Spleen (tissue), 11 donors: ENCODE results near the gene PRR14. TPM values are rescaled to one million over a fixed set of nuclear protein-coding genes. Genes with fewer than 3 reads are reported as not detected.

Experiments
- DNase-seq: peaks from one replicate; pipeline ENCODE4 v3.0.0-alpha.2; 2020
- H3K27ac ChIP-seq, 8 donors: fragments of 200-600 bp; sonication (generic) in 7 of 8; 1 replicate in 4 of 8; 2 replicates in 4 of 8; pipeline versions ENCODE4 v1.5.0 to v1.8.0; 2016 to 2021; ENCODE audit warnings: inconsistent platforms in 4 of 8, mild to moderate bottlenecking in 4 of 8, moderate library complexity in 1 of 8
- H3K27me3 ChIP-seq, 7 donors: fragments of 200-600 bp; sonication (generic) in 6 of 7; replicated peaks in 1 of 7; 1 replicate in 4 of 7; 2 replicates in 3 of 7; pipeline versions ENCODE4 v1.5.0 to v1.8.0; 2016 to 2021; ENCODE audit warnings: inconsistent platforms in 3 of 7, mild to moderate bottlenecking in 1 of 7
- H3K36me3 ChIP-seq, 6 donors: fragments of 200-600 bp; sonication (generic) in 5 of 6; 1 replicate in 4 of 6; 2 replicates in 2 of 6; pipeline versions ENCODE4 v1.5.0 to v1.8.0; 2016 to 2021; ENCODE audit warnings: inconsistent platforms in 2 of 6
- H3K4me1 ChIP-seq, 6 donors: fragments of 200-600 bp; sonication (generic) in 5 of 6; 1 replicate in 3 of 6; 2 replicates in 3 of 6; pipeline versions ENCODE4 v1.5.0 to v1.8.0; 2016 to 2021; ENCODE audit warnings: inconsistent platforms in 3 of 6
- H3K4me3 ChIP-seq, 8 donors: fragments of 200-600 bp; sonication (generic) in 7 of 8; 1 replicate in 4 of 8; 2 replicates in 4 of 8; pipeline versions ENCODE4 v1.5.0 to v1.8.0; 2016 to 2021; ENCODE audit warnings: inconsistent platforms in 4 of 8, mild to moderate bottlenecking in 4 of 8, moderate library complexity in 2 of 8
- H3K9me3 ChIP-seq, 8 donors: fragments of 200-600 bp; sonication (generic) in 7 of 8; 1 replicate in 4 of 8; 2 replicates in 4 of 8; pipeline versions ENCODE4 v1.5.0 to v1.8.0; 2016 to 2021; ENCODE audit warnings: inconsistent platforms in 4 of 8
- CTCF ChIP-seq, 11 experiments: fragments of 200-600 bp in 7 of 11; fragments of 450-650 bp in 4 of 11; sonication (generic) in 4 of 11; IDR thresholded peaks in 8 of 11; conservative IDR thresholded peaks in 3 of 11; 1 replicate in 7 of 11; 2 replicates in 4 of 11; pipeline versions ENCODE4 v1.4.0 to v1.8.0; 2016 to 2021; ENCODE audit warnings: antibody characterized with exemption in 11 of 11, inconsistent platforms in 4 of 11, mild to moderate bottlenecking in 1 of 11
- POLR2A ChIP-seq, 3 donors: fragments of 450-650 bp; IDR thresholded peaks; one replicate each; pipeline ENCODE4 v1.5.1; 2017; ENCODE audit warnings: antibody characterized with exemption in 3 of 3, mild to moderate bottlenecking in 1 of 3
- POLR2AphosphoS5 ChIP-seq, 3 donors: sonication (generic); formaldehyde crosslinking; IDR thresholded peaks; one replicate each; pipeline ENCODE4 v1.5.1; 2017; ENCODE audit warnings: antibody characterized with exemption in 3 of 3
- WGBS, 5 donors: extraction: QIAGEN DNeasy Blood & Tissue Kit in 3 of 5; methylation state at CpG; one replicate each; pipeline versions ENCODE4 v1.1.5 to v1.1.7; 2013 to 2018; 5-methylcytosine and 5-hydroxymethylcytosine counted together
- intact Hi-C: fragments of 100-400 bp; cut with DNase I; formaldehyde crosslinking; loops from one replicate; pipeline ENCODE4 v1.15.0; 2023; ENCODE audit warnings: low total_unique reads
- polyA plus RNA-seq, 3 donors: library from polyadenylated mRNA; stranded (reverse); fragments of 200-250 nt; gene quantifications; one replicate each; pipeline ENCODE4 v1.2.1, GENCODE V29; 2013
- total RNA-seq, 7 donors: library from RNA; depleted of rRNA in 3 of 7; stranded (reverse); fragments of >200 nt in 3 of 7; fragmentation: NEBNext Ultra II Directional in 4 of 7; extraction: Animal tissue kit (Norgen Biotek cat#: 25700) in 4 of 7; gene quantifications; one replicate each; pipeline versions ENCODE4 v1.1.0 to v1.2.1, GENCODE V29; 2016 to 2021
- donor health status: healthy with polysubstance abuse.
- donor health status: DM: no; HTN: no; CAD: no; lungs with moderate emphysema.
- donor health status: DM: no; HTN: no; CAD: no.
- donor health status: Bipolar disorder and iron deficiency.
- donor health status: healthy.
- donor health status: DM: no; HTN: no; CAD: no.
- donor health status: DM: yes; HTN: yes; CAD: no.

PRR14 gene
- total and polyA plus RNA-seq, 10 donors, result 51.2 to 178 (median 67.3) TPM

GRCh38 chr16:30652005-30652296 lies 1.2 kb downstream of the PRR14 start:
- H3K4me1 ChIP-seq, result peaks cover 9 to 62% (median 32%) of the 10 kb centered on the region in 6 donors
- peak overlapping the region; percentile 93 to 99 (median 95) for H3K27ac ChIP-seq
- H3K27me3 ChIP-seq, result no peaks in the 10 kb centered on the region
- no peak for DNase-seq
- intact Hi-C loops, result no loop called here
- H3K9me3 ChIP-seq, result no peaks in the 10 kb centered on the region
- no peak for TF ChIP-seq CTCF (IDR thresholded peaks at IDR 0.05 in 8 of 11, conservative IDR thresholded peaks at IDR 0.05 in 3 of 11)
- TF ChIP-seq POLR2AphosphoS5 (IDR thresholded peaks at IDR 0.05), result no peak
- TF ChIP-seq POLR2A (IDR thresholded peaks at IDR 0.05), result no peak
- 7 to 24% (median 11%) methylated on average over 2 of the region's 2 CpGs for WGBS, 5 donors
- H3K36me3 ChIP-seq, result peaks cover 0 to 51% (median 43%) of the 10 kb centered on the region in 6 donors
- peak overlapping the region; percentile 80 to 93 (median 89) for H3K4me3 ChIP-seq

GRCh38 chr16:30652718-30653117 lies 2.0 kb downstream of the PRR14 start:
- 90 to 97% (median 94%) methylated on average over 11 to 18 of the region's 18 CpGs for WGBS, 5 donors
- peak; percentile 76 for DNase-seq
- Histone ChIP-seq H3K9me3 (no peaks in the 10 kb centered on the region), H3K36me3 (peaks cover 0 to 53% (median 43%) of the 10 kb centered on the region in 6 donors), H3K27ac (peak overlapping the region in 2 of 8 donors; percentile 95 to 99), H3K27me3 (no peaks in the 10 kb centered on the region), H3K4me1 (peaks cover 13 to 70% (median 39%) of the 10 kb centered on the region in 6 donors), H3K4me3 (peak overlapping the region in 1 of 8 donors; percentile 84)
- TF ChIP-seq POLR2AphosphoS5 (IDR thresholded peaks at IDR 0.05), result peak in 1 of 3 donors; percentile 25
- TF ChIP-seq POLR2A (IDR thresholded peaks at IDR 0.05), result no peak
- intact Hi-C loops, result no loop called here

DNA sequence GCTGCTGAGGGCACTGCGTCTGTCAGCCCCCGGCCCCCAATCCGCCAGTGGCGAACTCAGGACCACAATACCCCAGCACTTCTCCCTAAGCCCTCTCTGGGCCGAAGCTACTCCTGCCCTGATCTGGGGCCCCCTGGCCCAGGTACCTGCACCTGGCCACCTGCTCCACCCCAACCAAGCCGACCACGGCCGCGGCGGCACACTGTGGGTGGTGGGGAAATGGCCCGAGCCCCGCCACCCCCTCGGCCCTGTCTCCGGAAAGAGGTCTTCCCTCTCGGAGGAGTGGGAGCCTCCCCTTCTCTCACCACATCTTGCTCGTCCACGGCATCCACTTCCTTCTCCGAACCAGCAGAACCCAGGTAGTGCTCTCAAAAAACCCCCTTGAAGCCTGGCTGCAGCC lies 4.1 kb downstream of the PRR14 start:
- DNase-seq, result no peak
- Histone ChIP-seq H3K36me3 (peaks cover 0 to 53% (median 43%) of the 10 kb centered on the region in 6 donors), H3K9me3 (no peaks in the 10 kb centered on the region), H3K4me3 (no peak overlapping the region), H3K4me1 (peaks cover 13 to 64% (median 37%) of the 10 kb centered on the region in 6 donors), H3K27me3 (no peaks in the 10 kb centered on the region), H3K27ac (no peak overlapping the region)
- intact Hi-C loops, result loop anchor here (5.0 kb wide), 1 partner anchor 37 kb away; no protein-coding TSS in a partner anchor
- TF ChIP-seq CTCF (IDR thresholded peaks at IDR 0.05 in 8 of 11, conservative IDR thresholded peaks at IDR 0.05 in 3 of 11) (no peak), POLR2A (IDR thresholded peaks at IDR 0.05) (no peak), POLR2AphosphoS5 (IDR thresholded peaks at IDR 0.05) (peak in 1 of 3 donors; percentile 34)
- 90 to 95% (median 92%) methylated on average over 8 to 18 of the region's 18 CpGs for WGBS, 5 donors

GRCh38 chr16:30655815-30656347 lies 5.1 kb downstream of the PRR14 start:
- H3K4me1 ChIP-seq, result peaks cover 20 to 71% (median 45%) of the 10 kb centered on the region in 6 donors
- TF ChIP-seq POLR2AphosphoS5 (IDR thresholded peaks at IDR 0.05) (no peak), CTCF (IDR thresholded peaks at IDR 0.05 in 8 of 11, conservative IDR thresholded peaks at IDR 0.05 in 3 of 11) (no peak)
- H3K27ac ChIP-seq, result no peak overlapping the region
- no peaks in the 10 kb centered on the region for H3K9me3 ChIP-seq
- H3K36me3 ChIP-seq, result peaks cover 0 to 57% (median 43%) of the 10 kb centered on the region in 6 donors
- WGBS, 5 donors, result 95 to 99% (median 97%) methylated on average over 12 of the region's 12 CpGs
- H3K4me3 ChIP-seq, result no peak overlapping the region
- peak; percentile 81 for DNase-seq
- H3K27me3 ChIP-seq, result no peaks in the 10 kb centered on the region
- intact Hi-C loops, result loop anchor here (5.0 kb wide), 1 partner anchor 36 kb away; no protein-coding TSS in a partner anchor
